DOHH2 (cell line): ENCODE measurements around the gene DSE.

Source experiments
- H3F3A ChIP-seq: fragments of 200-600 bp; sonication (generic), shearing (Covaris generic); 2 replicates; pipeline ENCODE4 v1.6.0; 2016; ENCODE audit warnings: antibody characterized with exemption, mild to moderate bottlenecking; ENCODE audit not compliant: control insufficient read depth, insufficient read depth
- H3K27ac ChIP-seq: fragments of 200-600 bp; sonication (generic); 2 replicates; pipeline ENCODE4 v1.5.1; 2014; ENCODE audit warnings: low read depth, mild to moderate bottlenecking, low read length, moderate library complexity
- H3K27me3 ChIP-seq: fragments of 200-600 bp; sonication (generic); 2 replicates; pipeline ENCODE4 v1.6.1; 2014; ENCODE audit warnings: mild to moderate bottlenecking, low read length, mixed read lengths; ENCODE audit not compliant: control insufficient read depth
- H3K36me3 ChIP-seq: fragments of 200-600 bp; sonication (generic); 2 replicates; pipeline ENCODE4 v1.6.1; 2014; ENCODE audit warnings: mild to moderate bottlenecking, low read length, moderate library complexity, mixed read lengths; ENCODE audit not compliant: control insufficient read depth
- H3K4me1 ChIP-seq: fragments of 200-600 bp; sonication (generic); 2 replicates; pipeline ENCODE4 v1.6.1; 2014; ENCODE audit warnings: mild to moderate bottlenecking, low read length, mixed read lengths; ENCODE audit not compliant: control insufficient read depth
- H3K4me2 ChIP-seq: fragments of 200-600 bp; sonication (generic); 2 replicates; pipeline ENCODE4 v1.6.0; 2014; ENCODE audit warnings: mild to moderate bottlenecking, low read length, moderate library complexity
- H3K4me3 ChIP-seq: fragments of 200-600 bp; sonication (generic); 2 replicates; pipeline ENCODE4 v1.5.1; 2014; ENCODE audit warnings: mild to moderate bottlenecking, low read length, mixed read lengths
- H3K79me2 ChIP-seq: fragments of 200-600 bp; sonication (generic); 2 replicates; pipeline ENCODE4 v1.6.1; 2014; ENCODE audit warnings: mild to moderate bottlenecking, low read length, mixed read lengths; ENCODE audit not compliant: control insufficient read depth
- H3K9me2 ChIP-seq: fragments of 200-600 bp; sonication (generic); replicated peaks from 2 replicates; pipeline ENCODE4 v1.6.1; 2014; ENCODE audit warnings: mild to moderate bottlenecking, low read length, mixed read lengths; ENCODE audit not compliant: control insufficient read depth
- H3K9me3 ChIP-seq: fragments of 200-600 bp; sonication (generic); 2 replicates; pipeline ENCODE4 v1.6.1; 2014; ENCODE audit warnings: antibody characterized with exemption, low read length, mixed read lengths; ENCODE audit not compliant: control insufficient read depth, insufficient read depth
- H4K20me1 ChIP-seq: fragments of 200-600 bp; sonication (generic); 2 replicates; pipeline ENCODE4 v1.6.0; 2014; ENCODE audit warnings: low read depth, mild to moderate bottlenecking, antibody characterized with exemption, low read length, moderate library complexity; ENCODE audit not compliant: control insufficient read depth, insufficient read depth
- CTCF ChIP-seq: fragments of 200-600 bp; sonication (generic); IDR thresholded peaks from one replicate; pipeline ENCODE4 v1.5.1; 2014; ENCODE audit warnings: antibody characterized with exemption, mild to moderate bottlenecking, low read depth, low read length; ENCODE audit not compliant: poor library complexity, severe bottlenecking
- EZH2phosphoT487 ChIP-seq: fragments of 200-600 bp; sonication (generic); IDR thresholded peaks from 2 replicates; pipeline ENCODE4 v1.6.1; 2017; ENCODE audit warnings: borderline replicate concordance, mild to moderate bottlenecking, antibody characterized with exemption, low read length, moderate library complexity, mixed read lengths

The DSE gene

GRCh38 chr6:116326181-116326671, 44.5 kb upstream of the DSE start:
- Histone ChIP-seq H3K9me3 (no peaks in the 10 kb centered on the region), H3K36me3 (no peaks in the 10 kb centered on the region), H3K27me3 (no peaks in the 10 kb centered on the region), H3K4me1 (no peaks in the 10 kb centered on the region), H4K20me1 (no peaks in the 10 kb centered on the region), H3K9me2 (no peaks in the 10 kb centered on the region), H3K4me3 (no peak overlapping the region), H3K79me2 (no peaks in the 10 kb centered on the region), H3F3A (no peaks in the 10 kb centered on the region), H3K4me2 (no peak overlapping the region), H3K27ac (no peak overlapping the region)
- TF ChIP-seq CTCF (no peak), EZH2phosphoT487 (no peak)

- no peak overlapping the region for H3K4me3 ChIP-seq
- no peak overlapping the region for H3K27ac ChIP-seq
- TF ChIP-seq EZH2phosphoT487 (no peak), CTCF (no peak)
- H3K9me2 ChIP-seq, result no peaks in the 10 kb centered on the region
- H3K79me2 ChIP-seq, result no peaks in the 10 kb centered on the region
- no peaks in the 10 kb centered on the region for H3K9me3 ChIP-seq
- no peaks in the 10 kb centered on the region for H3K27me3 ChIP-seq
- H3F3A ChIP-seq, result no peaks in the 10 kb centered on the region
- no peaks in the 10 kb centered on the region for H3K36me3 ChIP-seq
- H3K4me2 ChIP-seq, result no peak overlapping the region
- H3K4me1 ChIP-seq, result no peaks in the 10 kb centered on the region
- H4K20me1 ChIP-seq, result no peaks in the 10 kb centered on the region
These were observed 43.8 kb upstream of the DSE start for GRCh38 chr6:116326996-116327395.

- no peak overlapping the region for H3K27ac ChIP-seq
- TF ChIP-seq EZH2phosphoT487 (no peak), CTCF (no peak)
- no peaks in the 10 kb centered on the region for H3K79me2 ChIP-seq
- no peaks in the 10 kb centered on the region for H4K20me1 ChIP-seq
- H3K9me2 ChIP-seq, result no peaks in the 10 kb centered on the region
- no peak overlapping the region for H3K4me3 ChIP-seq
- no peaks in the 10 kb centered on the region for H3K4me1 ChIP-seq
- no peaks in the 10 kb centered on the region for H3K9me3 ChIP-seq
- H3K4me2 ChIP-seq, result no peak overlapping the region
- H3K27me3 ChIP-seq, result no peaks in the 10 kb centered on the region
- no peaks in the 10 kb centered on the region for H3K36me3 ChIP-seq
- no peaks in the 10 kb centered on the region for H3F3A ChIP-seq
These were observed 42.8 kb upstream of the DSE start for GRCh38 chr6:116327803-116328527.
